Astrocyte of the spinal cord (primary cell): ENCODE data around the gene BCKDHB.
A peak's percentile ranks its signal among the peaks of the same experiment; 100 is the strongest.

Experiments
- DNase-seq: peaks from one replicate; pipeline ENCODE4 v3.0.0; 2011; ENCODE audit warnings: low read depth, low spot score
- H3K4me3 ChIP-seq: 2 replicates; pipeline ENCODE4 v1.5.1; 2011; ENCODE audit warnings: low read depth, mild to moderate bottlenecking, low read length, moderate library complexity
- in situ Hi-C: cut with HindIII; loops from 2 replicates; pipeline ENCODE4 v1.10.0; 2017; ENCODE audit warnings: low sequenced_read_pairs
- TF ChIP-seq, protein P1 (sequence below): IDR thresholded peaks from 2 replicates; pipeline ENCODE4 v1.5.1; 2012; ENCODE audit warnings: low read depth, mild to moderate bottlenecking, low read length, inconsistent platforms

BCKDHB gene

GRCh38 chr6:80161434-80161833 lies 55.0 kb downstream of the BCKDHB start:
- TF ChIP-seq, protein P1, sequence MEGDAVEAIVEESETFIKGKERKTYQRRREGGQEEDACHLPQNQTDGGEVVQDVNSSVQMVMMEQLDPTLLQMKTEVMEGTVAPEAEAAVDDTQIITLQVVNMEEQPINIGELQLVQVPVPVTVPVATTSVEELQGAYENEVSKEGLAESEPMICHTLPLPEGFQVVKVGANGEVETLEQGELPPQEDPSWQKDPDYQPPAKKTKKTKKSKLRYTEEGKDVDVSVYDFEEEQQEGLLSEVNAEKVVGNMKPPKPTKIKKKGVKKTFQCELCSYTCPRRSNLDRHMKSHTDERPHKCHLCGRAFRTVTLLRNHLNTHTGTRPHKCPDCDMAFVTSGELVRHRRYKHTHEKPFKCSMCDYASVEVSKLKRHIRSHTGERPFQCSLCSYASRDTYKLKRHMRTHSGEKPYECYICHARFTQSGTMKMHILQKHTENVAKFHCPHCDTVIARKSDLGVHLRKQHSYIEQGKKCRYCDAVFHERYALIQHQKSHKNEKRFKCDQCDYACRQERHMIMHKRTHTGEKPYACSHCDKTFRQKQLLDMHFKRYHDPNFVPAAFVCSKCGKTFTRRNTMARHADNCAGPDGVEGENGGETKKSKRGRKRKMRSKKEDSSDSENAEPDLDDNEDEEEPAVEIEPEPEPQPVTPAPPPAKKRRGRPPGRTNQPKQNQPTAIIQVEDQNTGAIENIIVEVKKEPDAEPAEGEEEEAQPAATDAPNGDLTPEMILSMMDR: no peak
- in situ Hi-C loops: no loop called here
- H3K4me3 ChIP-seq: no peak overlapping the region
- DNase-seq: no peak

DNA sequence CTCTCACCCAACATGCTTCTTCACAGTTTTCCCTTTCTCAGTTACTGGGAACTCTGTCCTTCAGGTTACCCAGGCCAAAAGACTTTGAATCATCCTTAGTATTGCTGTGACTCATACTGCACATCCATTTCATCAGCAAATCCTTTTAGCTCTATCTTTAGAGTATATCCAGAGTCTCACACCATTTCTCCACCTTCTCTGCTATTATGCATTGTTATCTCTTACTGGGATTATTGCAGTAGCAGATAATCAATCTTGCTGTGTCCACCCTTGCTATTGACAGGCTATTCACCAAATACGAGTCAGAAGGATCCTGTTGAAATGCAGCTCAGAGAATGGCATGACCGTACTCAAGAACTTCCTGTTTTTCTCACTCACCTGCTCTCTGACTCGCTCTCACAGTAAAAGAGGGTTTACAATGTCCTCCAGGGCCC lies 57.3 kb downstream of the BCKDHB start:
- in situ Hi-C loops: no loop called here
- TF ChIP-seq, protein P1: no peak
- H3K4me3 ChIP-seq: no peak overlapping the region
- peak; percentile 82 for DNase-seq

DNA sequence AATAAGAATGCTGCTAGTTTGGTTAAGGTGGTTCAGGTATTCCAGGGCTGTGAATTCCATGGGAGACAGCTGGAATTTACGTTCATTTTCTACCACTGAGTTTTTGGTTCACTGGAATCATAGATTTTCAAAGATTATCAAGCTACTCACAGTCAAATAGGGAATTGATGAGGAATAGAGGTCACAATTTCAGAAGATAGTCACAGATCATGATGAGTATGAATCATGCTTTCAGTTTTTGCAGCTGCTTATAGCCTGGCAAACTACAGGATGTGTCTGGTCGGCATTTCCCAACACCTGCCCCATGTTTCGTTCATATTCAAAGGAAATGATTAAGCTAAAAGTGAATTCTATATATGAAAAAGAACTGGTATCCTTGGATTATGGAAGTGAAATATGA lies 58.7 kb downstream of the BCKDHB start:
- in situ Hi-C loops: no loop called here
- no peak for DNase-seq

DNA sequence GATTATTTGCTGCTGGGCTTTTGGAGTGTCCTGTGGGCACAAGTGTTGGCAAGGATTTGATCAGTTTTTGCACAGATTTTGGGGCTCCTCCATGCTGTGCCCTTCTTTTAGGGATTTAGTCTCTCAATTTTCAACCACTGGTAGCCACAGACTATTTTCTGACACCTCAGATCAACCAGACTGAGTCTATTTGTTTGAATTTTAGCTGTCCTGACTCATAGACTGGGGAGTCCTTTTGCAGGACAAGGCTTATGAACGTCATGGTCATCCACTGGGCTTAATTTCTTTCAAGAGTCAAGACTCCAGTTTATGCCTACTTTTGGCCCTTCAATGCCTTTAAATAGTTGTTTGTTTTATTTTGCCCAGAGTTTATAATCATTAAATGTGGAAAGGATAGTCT lies 59.3 kb downstream of the BCKDHB start:
- H3K4me3 ChIP-seq: no peak overlapping the region
- DNase-seq: no peak
- TF ChIP-seq, protein P1: no peak
- in situ Hi-C loops: no loop called here

More for the DNA sequence above, 58.7 kb downstream of the BCKDHB start:
- TF ChIP-seq, protein P1: no peak
- no peak overlapping the region for H3K4me3 ChIP-seq

DNA sequence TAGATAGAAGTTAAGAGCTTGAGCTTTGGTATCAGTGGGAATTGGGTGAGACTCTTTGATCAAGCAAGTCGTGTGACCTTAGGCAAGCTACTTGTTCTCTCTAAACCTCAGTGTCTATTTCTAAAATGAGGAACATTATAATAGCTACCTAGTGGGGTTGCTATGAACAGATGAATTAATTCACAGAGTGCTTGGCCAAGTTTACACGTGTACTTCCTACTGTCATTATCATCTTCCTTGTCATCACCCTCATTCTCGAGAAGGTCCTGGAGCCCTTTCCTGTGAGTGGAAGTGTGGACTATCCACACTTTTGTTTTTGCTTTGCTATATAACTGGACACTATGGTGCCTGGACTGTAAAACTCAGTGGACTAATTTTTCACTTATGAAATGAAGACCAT lies 64.0 kb downstream of the BCKDHB start:
- TF ChIP-seq, protein P1: no peak
- in situ Hi-C loops: no loop called here
- no peak for DNase-seq
- H3K4me3 ChIP-seq: no peak overlapping the region

DNA sequence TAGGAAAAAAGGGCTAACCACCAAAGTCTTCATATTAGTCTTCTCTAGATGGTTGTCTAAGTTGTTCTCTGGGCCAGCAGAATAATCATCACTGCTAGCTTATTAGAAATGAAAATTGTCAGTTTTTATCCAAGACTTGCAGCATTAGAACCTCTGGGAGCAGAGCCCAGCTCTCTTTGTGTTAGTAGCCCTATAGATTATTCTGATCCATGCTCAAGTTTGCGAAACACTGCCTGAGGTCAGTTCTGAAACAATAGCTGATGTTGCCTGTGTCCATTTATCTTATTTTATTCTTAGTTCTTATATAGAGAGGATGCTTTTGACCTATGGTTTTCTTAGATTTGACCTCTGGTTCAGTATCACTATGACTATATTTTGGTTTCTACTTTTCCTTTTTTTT lies 66.9 kb downstream of the BCKDHB start:
- DNase-seq: no peak
- TF ChIP-seq, protein P1: no peak
- in situ Hi-C loops: no loop called here

DNA sequence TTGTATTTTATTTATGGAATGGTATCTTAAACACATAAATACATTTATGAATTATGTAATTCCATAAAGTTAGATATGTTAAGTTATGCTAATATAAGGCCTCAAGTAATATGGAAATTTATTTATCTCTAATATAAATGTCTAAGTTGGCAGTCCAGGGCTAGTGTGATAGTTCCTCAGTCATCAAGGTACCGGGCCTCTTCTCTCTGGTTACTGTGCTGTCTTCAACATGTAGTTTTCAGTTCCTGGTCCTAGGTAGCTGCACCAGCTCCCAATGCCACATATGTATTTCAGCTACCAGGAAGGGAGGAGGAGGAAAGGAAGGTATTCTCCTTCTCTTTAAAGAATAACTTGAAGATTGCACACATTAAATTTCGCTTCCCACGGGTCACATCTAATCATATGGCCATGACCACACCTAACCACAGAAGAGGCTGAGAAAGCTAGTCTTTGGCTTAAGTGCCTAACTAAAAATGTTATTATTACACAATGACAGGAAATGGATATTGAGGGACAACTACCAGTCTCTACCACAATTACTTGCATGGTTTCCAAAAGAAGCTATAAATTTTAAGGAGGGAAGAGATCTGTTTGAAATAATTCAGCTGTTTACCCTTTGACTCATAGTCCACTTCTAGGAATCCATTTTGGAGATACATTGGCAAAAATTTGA lies 68.6 kb downstream of the BCKDHB start:
- in situ Hi-C loops: no loop called here
- TF ChIP-seq, protein P1: no peak
- DNase-seq: peak; percentile 76
- no peak overlapping the region for H3K4me3 ChIP-seq

More for the DNA sequence above, 66.9 kb downstream of the BCKDHB start:
- H3K4me3 ChIP-seq: no peak overlapping the region
